Fibroblast of lung (primary cell): ENCODE data around the gene C19orf38.

Experiments used
- EZH2 ChIP-seq: IDR thresholded peaks from 2 replicates; pipeline ENCODE4 v1.5.1; 2012; ENCODE audit warnings: low read length, control low read depth, mild to moderate bottlenecking; ENCODE audit errors: missing control alignments
- TF ChIP-seq, protein P1 (sequence below), 2 donors: IDR thresholded peaks in 1 of 2; conservative IDR thresholded peaks in 1 of 2; 1 replicate in 1 of 2; 2 replicates in 1 of 2; pipeline ENCODE4 v1.5.1; 2011 to 2012; ENCODE audit warnings: low read length in 2 of 2, control low read depth in 1 of 2, inconsistent platforms in 1 of 2, low read depth in 1 of 2, mild to moderate bottlenecking in 1 of 2

DNA sequence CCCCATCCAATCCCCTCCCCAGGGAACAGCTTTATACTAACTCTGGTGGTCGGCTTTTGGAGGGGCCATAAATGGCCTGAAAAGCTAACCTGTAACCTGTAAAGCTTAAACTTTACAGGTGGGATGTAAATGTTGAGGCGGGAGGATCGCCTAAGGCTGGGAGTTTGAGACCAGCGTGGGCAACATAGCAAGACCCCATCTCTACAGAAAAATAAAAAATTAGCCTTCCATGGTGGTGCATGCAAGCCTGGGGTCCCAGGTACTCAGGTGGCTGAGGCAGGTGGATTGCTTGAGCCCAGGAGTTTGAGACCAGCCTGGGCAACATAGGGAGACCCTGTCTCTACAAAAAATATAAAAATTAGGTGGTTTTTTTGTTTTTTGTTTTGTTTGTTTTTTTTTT, 41.7 kb downstream of the C19orf38 start:
- TF ChIP-seq, protein P1, sequence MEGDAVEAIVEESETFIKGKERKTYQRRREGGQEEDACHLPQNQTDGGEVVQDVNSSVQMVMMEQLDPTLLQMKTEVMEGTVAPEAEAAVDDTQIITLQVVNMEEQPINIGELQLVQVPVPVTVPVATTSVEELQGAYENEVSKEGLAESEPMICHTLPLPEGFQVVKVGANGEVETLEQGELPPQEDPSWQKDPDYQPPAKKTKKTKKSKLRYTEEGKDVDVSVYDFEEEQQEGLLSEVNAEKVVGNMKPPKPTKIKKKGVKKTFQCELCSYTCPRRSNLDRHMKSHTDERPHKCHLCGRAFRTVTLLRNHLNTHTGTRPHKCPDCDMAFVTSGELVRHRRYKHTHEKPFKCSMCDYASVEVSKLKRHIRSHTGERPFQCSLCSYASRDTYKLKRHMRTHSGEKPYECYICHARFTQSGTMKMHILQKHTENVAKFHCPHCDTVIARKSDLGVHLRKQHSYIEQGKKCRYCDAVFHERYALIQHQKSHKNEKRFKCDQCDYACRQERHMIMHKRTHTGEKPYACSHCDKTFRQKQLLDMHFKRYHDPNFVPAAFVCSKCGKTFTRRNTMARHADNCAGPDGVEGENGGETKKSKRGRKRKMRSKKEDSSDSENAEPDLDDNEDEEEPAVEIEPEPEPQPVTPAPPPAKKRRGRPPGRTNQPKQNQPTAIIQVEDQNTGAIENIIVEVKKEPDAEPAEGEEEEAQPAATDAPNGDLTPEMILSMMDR (conservative IDR thresholded peaks at IDR 0.05 in 1 of 2, IDR thresholded peaks at IDR 0.05 in 1 of 2; ENCODE audit: low read depth in 1 of 2, low read length in 2 of 2) = no peak
- no peak for TF ChIP-seq EZH2
